GDM1 (cell line): ENCODE results near the gene SLC4A3.
"Not testable (repeated sequence)": the region's sequence is repeated elsewhere in the genome, so short reads cannot be mapped to it uniquely, and the experiment has no call there.

Experiments used
- DNase-seq: peaks from one replicate; lab custom pipeline; 2025; lab: John Stamatoyannopoulos, UW

Gene SLC4A3

DNA sequence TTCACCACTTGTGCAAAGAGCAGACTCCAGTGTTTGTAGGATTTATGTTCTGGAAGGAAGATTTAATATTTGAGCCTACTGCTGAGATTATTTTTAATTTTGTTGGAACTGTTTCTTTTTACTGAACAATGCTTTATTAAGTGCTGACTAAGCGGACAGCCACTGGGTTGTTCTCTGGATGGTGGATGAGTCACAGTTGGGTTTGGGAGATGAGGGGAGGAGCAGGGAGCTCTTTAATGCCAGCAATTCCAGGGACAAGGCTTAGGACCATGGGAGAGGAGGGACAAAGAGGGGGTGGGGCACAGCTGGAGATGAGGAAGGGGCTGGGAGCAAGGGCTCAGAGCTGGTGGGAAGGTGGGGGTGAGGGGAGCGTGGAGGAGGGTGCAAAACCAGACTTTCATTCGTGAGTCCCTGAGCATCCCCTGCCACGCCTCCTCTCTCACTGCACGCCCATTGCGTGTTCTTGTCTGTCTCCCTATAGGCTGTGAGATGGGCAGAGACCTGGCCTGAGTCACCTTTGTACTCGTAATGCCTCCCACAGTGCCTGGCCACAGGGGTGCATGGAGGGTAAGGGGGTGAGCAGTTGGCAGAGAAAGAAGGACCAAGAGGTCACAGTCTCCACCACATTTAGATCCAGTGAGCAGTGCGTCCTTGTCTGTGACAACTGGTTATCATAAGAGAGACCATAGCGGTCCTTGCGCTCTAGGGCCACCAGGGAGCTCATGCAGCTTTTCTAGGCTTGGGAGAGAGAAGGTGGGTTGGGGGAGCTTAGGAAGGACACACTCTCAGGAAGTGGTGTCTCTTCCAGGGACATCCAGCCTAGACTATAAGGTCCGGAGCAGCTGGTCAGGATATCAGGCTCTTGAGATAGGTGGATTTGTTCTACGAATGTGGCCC, 18.4 kb downstream of the SLC4A3 start:
- no peak for DNase-seq

DNA sequence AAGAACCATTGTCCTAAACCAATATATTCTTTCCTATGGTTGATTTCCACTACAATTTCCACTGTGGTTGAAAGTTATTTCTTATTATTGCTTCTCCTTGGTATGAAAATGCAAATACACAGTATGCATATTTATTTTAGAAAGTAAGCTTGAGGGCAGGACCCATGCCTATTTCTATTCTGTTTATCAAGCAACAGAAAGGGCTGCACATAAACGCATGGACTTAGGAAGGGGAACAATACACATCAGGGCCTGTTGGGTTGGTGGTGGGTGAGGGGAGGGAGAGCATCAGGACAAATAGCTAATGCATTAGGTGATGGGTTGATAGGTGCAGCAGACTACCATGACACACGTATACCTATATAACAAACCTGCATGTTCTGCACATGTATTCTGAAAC, 20.7 kb downstream of the SLC4A3 start:
- no peak for DNase-seq

DNA sequence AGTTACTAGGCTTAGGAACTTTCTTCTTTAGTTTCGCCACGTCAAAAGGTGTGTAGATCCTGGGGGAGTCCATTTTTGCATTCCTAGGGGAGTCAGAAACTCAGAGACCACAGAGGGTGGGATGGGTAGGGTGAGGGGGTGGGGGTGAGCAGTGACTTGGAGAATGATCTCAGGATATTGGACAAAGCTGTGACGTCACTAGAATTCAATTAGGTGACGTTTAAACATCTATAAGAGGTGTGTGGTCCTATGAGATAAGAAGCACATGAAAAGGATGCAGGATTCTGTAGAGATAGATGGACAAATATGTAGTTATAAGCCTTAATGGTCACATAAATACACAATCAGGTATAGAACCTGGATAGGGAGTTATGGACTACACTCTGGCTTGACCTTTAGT, 21.5 kb downstream of the SLC4A3 start:
- DNase-seq: no peak

DNA sequence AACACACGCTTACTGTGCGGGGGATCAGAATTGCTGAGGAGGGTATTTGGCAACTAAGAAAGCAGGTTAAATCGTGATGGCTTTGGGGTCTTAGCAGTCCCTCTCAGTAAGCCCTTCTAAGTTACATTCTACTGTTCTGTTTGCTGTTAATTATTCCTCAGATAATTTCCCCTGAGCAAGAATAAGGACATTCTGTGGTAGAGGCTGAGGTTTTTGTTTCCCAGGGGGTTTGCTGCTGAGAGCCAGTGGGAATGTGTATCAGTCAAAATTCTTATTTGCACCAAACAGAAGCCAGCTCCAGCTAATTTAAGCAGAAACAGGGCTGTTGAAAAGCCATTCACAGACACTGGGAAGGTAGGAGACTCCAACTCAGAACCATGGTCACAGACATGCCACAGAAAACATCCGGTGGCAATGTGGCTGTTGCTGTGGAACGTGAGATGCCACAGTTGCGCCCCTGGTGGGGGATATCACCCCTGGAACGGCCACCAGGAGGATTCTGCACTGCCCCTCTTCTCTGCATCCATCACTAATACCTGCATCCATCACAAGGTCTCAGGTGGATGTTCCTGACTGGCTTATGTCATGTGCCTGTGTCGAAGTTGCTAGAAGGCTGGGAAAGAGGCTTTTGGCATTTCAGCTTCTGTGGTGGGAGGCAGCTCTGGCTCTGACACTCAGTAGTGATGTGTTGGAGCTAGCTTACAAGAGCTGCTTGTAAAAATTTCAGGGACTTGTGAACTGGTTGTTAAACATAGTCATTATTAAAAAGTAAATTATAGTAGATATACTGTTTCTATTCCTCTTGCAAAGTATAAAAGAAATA, 23.2 kb downstream of the SLC4A3 start:
- no peak for DNase-seq

DNA sequence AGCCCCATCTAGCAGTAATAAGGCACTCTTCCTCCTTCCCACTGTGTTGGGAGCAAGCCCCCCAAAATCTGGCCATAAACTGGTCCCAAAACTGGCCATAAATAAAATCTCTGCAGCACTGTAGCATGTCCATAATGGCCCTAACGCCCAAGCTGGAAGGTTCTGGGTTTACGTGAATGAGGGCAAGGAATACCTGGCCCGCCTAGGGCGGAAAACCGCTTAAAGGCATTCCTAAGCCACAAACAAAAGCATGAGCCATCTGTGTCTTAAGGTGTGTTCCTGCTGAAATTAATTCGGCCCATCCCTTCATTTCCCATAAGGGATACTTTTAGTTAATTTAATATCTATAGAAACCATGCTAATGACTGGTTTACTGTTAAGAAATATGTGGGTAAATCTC, 24.2 kb downstream of the SLC4A3 start:
- not testable (repeated sequence) for DNase-seq

DNA sequence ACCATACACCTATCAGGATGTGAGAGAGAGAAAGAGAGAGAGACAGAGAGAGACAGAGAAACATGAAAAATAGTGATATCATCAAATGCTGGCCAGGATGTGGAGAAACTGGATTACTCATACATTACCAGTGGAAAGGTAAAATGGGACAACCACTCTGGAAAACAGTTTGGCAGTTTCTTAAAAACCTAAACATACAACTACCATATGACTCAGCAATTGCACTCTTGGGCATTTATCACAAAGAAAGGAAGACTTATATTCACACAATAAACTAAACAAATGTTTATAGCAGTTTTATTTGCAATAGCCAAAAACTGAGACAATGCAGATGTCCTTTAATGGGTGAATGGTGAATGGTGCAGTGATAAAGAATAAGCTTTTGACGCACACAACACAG, 29.1 kb downstream of the SLC4A3 start:
- no peak for DNase-seq

DNA sequence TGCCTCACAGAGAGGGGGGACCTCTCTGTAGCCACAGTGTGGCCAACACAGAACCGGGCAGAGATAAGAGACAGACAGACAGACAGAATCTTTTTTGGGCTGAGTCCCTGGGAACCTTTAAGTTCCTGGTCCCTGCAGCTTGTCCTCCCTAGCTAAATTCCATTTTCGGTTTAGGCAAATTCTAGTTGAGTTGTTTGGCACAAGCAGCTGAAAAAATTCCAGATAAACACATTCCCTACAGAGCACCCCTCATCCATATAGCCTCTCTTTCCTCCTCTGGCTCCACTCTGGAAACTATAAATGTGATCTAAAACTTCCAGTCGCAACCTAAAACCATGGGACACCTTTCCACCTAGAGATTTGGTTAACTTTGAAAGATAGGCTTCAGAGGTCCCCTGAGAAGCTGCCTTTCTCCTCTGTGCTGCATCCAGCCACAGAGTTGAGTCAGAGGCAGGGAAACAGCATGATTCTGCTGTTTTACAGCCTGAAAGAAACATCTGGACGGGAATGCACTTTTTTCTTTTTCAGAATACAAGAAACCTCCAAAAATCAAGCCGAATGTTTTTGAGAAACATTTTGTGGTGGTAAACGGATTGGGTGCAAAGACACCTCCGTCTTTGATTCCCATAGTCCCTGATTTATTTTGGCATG, 30.9 kb downstream of the SLC4A3 start:
- DNase-seq: no peak

DNA sequence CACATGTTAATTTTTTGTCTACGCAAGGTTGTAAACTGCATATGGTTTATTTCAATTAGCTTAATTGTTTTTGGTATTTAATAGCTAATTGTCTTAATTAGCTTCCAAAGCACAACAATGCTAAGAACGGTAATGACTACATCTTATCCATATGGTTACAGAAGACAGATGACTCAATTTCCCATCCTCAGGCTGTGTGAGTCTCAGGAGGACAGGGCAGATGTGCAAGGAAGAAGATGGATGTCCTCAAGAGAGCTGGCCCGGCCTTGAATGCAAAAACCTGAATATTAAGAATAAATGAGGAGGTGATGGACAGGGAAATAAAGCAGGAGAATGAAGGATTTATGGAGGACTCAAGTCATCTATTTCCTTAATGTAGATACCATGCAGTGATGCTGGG, 31.4 kb downstream of the SLC4A3 start:
- DNase-seq: no peak

DNA sequence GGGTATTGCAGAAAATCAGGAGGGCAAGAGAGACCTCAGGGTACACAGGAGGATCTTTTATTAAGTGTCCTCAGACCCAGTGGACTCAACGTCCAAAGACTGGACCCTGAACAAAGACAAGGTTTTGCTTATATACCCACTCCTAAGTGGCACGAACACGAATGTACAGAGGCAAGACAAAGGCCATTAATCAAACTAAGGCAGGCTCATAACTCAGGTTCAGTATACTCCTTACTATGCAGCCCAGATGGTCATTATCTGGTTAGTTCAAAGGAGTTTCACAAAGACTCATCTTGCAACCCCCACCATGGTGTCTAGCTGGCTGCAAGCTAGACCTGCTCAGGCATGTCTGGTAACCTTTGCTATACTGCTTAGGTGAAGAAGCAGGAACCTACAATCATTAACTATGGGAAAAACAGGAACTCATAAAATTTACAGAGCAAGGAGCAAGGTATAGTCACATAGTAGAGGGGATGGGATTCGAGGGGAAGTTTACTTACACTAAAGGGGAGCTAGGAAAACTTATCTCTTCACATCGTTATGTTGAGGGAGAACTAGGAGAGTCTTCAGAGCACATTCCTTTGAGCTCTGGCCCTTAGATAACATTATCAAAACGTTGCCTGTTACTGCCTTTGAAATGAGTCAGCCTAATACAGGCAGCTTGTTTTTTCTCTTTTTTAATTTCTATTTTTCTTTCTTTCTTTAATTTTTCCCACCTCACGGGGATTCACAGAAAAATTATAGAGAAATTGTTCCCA, 33.9 kb downstream of the SLC4A3 start:
- no peak for DNase-seq

DNA sequence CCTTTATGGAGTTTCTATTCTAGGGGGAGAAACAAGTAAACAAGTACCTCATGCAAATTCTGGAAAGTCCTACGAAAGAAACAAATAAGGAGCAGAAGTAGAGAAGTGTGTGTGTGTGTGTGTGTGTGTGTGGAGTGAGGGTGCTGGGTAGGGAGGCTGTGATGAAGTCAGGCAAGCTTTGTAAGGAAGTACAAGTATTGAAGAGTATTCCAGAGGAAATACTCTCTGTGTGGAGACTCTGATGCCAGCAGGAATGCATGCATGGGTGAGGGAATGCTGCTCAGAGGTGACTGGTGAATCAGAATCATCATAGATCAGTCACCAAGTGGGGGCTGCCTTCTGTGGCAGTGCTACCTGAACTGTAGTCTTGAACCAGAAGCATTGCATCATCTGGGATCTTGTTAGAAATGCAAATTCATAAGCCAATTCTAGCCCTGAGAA, 34.5 kb downstream of the SLC4A3 start:
- no peak for DNase-seq

DNA sequence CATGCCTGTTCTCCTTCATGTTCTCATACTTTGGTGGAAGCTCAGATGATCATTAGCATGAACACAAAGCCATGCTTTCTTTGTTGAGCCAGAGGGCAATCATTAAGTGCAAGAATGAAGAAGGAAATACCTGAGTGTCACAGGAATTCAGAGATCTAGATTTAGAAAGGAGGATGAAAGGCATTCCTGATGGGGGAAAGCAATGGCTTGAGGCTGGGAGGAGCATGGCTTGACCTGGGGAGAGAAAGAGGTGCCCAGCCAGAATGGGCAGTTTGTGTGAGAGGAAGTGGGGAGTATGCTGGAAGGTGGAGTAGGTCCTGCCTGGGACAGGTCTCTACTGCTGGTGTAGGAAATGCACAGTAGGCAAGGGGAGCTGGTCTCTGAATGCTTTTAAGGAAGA, 35.1 kb downstream of the SLC4A3 start:
- DNase-seq: no peak

DNA sequence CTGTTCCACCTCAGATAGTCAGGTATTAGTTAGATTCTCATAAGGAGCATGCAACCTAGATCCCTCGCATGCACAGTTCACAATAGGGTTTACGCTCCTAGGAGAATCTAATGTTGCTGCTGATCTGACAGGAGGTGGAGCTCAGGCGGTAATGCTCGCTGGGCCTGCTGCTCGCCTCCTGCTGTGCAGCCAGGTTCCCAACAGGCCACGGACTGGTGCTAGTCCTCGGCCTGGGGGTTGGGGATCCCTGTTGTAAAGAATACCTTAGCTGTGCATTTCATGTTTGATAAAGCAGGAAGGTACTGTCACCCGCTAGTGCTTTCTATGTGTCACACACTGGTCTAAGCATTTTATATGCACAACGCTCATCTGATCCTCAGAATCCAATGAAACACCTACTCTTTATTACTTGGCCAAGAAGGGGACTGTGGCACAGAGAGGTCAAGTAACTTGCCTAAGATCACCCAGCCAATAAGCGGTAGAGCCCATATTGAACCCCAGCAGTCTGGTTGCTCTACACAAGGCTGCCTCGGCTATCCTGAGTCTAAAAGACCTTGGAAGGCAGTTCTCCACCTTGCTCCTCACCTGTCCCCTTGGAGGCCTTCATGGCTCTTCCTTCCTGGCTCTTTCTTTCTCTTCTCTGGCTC, 35.8 kb downstream of the SLC4A3 start:
- no peak for DNase-seq

DNA sequence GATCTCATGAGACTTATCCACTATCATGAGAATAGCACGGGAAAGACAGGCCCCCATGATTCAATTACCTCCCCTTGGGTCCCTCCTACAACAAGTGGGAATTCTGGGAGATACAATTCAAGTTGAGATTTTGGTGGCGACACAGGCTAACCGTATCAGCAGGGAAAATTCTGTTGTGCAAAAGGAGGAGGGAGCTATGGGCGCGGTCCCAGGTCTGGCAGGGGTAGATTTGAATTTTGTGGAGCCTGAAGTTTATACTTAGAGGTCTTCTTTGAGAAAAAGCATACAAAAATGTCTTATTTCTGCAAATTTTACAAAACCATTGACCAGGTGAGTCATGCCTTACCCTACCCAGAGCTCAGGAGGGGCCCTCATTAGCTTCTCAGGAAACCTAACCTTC, 36.6 kb downstream of the SLC4A3 start:
- no peak for DNase-seq

DNA sequence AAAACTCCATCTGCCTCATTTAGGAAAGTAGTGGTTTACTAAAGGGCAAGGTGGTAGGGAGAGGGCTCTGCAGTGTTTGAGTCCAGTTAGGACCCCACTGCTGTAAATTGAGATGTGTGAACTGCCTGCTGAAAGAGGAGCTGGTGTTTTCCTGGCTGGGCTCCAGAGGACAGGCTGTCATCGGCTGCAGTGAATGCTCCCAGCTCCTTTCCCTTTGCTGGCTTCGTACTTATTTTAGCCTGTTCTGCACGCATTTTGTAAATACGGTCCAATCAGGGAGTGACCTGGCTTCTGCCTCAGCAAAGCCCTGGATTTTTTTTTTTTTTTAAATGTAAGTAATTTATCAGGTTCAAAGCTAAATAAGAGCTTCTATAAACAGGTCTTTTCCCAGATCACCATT, 37.5 kb downstream of the SLC4A3 start:
- DNase-seq: no peak

DNA sequence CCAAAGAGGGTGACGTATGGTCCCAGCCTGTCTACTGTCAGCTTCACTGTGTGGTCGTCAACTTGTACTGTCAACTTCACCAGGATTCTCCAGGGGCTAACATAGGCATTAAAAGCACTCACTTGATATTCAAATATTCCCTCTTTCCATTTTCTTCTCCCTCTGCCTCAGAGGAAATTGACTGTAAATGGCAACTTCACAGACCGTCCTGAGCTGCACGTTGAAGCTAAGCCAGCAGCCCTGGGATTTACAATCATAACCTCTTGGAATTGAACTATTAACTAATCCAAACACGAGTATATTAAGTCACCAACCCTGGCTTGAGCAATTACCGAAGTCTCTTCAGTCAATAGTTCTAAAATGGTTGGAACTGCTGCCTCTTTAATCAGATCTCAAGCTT, 38.5 kb downstream of the SLC4A3 start:
- DNase-seq: no peak

DNA sequence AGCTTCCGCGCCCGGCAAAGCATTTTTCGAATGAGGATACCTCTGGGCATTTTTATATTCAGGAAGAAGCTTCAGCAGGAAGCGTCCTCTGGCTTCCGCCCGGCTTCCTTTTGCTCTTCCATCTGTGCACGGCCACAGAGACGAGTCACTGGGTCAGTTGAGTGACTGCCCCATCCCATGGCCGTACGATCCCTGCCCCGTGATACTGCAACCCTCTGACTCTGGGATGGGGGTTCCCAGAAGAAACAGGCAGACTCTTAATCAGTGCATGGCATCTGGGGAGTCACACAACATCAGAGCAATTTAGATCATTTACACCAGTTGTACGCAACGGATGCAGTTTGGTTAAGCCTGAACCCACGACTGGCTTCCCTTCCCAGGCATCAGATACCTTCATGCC, 40.9 kb downstream of the SLC4A3 start:
- DNase-seq: no peak

DNA sequence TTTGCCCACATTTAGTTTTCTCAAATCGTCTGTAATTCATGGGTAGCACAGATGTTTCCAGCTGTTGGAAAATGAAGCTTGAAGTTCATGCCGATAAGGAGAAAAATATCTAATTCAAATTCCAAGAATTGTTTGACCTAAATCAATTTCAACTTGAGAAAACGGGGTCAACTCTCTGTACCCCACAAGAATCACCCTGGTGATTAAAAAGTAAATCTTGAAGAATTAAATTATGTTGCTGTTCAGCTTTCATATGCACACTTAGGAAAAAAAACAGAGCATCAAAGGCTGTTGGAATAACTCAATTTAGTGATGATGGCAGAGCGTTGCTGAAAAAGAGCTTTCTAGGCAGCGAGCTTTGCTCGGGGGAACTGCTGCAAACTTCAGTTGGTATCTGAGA, 43.0 kb downstream of the SLC4A3 start:
- no peak for DNase-seq

DNA sequence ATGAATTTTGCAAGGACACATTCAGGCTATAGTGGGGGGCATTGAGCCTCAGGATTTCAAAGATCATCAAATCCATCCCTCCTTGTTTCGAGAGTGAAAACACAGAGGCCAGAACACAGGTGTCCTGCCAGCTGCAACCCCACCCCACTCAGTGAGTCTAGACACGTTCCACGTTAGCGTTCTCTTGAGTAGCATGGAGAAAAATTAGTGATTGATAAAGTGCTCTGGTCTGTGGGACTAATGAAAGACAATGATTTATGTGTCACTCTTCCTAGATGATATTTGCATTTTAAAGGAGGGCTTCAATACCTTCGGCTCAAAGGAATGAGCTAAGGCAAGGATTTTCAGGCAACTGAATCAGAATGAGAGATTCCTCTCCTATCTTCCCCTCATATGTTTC, 43.8 kb downstream of the SLC4A3 start:
- DNase-seq: no peak

DNA sequence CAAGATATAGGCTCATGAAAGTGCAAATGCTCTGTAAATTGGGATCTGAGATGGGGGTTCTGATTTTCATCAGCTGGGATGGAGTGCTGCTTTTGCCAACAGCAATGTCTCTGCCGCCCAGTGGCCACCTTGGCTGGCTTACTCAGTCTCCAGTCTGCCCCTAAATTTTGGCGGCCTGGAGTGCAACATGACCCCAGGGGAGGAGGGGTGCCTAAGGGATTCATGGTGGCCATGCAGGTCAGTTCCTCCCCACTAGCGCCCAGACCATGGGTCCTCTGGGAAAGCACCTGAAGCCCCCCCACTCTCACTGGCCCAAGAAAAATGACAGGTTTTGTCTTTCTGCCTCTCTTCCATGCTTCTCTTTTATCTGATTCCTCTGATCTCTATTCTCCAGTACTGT, 45.0 kb downstream of the SLC4A3 start:
- no peak for DNase-seq

DNA sequence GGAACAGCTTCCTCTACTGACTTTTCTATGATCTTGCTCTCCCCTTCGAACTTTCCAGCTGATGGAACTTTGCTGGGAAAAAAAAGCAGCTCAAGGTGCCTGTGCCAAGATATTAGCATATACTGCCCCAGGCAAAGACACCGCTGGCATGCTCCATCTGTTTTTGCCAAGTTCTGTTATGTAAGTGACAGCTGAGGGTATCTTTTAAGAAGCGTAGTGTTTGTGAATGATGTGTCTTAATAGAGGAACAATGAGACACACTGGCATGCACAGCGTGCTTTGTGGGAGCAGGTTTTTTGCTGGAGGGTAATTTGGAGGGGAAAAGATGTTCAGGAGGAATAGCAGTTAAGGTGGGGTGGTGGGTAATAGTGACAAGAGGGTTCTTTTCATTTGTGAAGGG, 47.8 kb downstream of the SLC4A3 start:
- DNase-seq: no peak

DNA sequence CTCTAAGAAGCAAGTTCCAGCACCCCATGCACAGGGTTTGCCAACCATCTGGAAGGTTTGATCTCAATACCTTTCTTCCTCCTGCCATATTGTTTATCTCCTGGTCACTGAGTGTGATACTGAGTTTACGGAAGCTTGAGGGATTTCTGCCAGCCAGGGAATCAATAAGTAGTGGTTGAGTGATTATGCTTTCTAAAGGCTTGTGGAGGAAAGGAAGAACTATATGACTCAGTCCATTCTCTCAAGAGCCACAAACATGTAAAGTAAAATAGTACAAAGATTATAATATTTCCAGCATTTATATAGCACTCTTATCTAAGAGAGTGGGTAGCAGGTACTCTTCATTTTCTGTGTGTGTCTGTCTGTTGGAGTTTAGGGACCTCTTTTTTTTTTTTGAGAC, 49.2 kb downstream of the SLC4A3 start:
- DNase-seq: no peak

DNA sequence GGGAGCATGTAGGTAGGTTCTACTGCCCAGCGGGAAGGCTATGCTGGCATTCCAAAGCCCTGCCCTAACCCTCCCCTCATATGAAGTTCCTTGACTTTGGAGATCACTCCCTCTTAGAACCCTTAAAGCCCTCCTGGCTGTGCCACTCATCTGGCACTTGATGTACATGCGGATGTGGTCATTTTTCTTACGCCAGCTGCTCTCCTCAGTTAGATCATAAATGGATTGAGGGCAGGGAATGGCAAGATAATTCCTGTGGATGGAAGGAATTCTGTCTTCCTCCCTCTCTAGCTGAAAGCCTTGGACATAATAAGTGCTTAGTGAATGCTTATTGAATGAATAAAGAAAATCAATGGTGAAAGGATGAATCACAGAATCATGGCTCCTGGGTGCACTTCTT, 51.6 kb downstream of the SLC4A3 start:
- no peak for DNase-seq
